GM12891 (cell line): ENCODE data around the gene DHDDS.

ENCODE experiments used
- POLR2A ChIP-seq: IDR thresholded peaks from 2 replicates; pipeline ENCODE4 v1.6.1; 2011; ENCODE audit warnings: low read depth, low read length, control low read depth
- POLR2AphosphoS5 ChIP-seq: IDR thresholded peaks from 2 replicates; pipeline ENCODE4 v1.6.1; 2011; ENCODE audit warnings: low read depth, low read length, control low read depth
- POU2F2 ChIP-seq: IDR thresholded peaks from 2 replicates; pipeline ENCODE4 v1.6.1; 2011; ENCODE audit warnings: low read depth, mild to moderate bottlenecking, control low read depth, low read length, moderate library complexity
- SPI1 ChIP-seq: IDR thresholded peaks from 2 replicates; pipeline ENCODE4 v1.6.1; 2011; ENCODE audit warnings: low read depth, low read length, control low read depth
- TAF1 ChIP-seq: IDR thresholded peaks from 2 replicates; pipeline ENCODE4 v1.6.1; 2011; ENCODE audit warnings: low read depth, low read length, control low read depth

DNA sequence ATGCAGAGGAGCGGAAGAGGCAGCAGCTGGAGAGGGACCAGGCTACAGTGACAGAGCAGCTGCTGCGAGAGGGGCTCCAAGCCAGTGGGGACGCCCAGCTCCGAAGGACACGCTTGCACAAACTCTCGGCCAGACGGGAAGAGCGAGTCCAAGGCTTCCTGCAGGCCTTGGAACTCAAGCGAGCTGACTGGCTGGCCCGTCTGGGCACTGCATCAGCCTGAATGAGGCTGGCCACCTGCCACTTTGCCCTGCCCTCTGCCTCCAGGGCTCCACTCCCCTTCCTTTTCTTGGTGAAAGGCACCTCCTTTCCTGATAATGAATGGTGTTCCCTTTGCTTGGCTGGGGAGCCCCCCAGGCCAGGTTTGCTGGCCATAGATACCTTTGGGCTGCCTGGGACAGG, 36.8 kb downstream of the DHDDS start:
- TF ChIP-seq POLR2AphosphoS5 (no peak), SPI1 (no peak), TAF1 (no peak), POLR2A (no peak), POU2F2 (no peak)
